ENCODE data around the gene CALHM2. TPM values are rescaled to one million over a fixed set of nuclear protein-coding genes. Genes with fewer than 3 reads are reported as not detected.

CALHM2 gene
- total and polyA plus RNA-seq, 2 of the 4 experiments (the other 2 are of a cell fraction), result 2.5 to 7.9 TPM

DNA sequence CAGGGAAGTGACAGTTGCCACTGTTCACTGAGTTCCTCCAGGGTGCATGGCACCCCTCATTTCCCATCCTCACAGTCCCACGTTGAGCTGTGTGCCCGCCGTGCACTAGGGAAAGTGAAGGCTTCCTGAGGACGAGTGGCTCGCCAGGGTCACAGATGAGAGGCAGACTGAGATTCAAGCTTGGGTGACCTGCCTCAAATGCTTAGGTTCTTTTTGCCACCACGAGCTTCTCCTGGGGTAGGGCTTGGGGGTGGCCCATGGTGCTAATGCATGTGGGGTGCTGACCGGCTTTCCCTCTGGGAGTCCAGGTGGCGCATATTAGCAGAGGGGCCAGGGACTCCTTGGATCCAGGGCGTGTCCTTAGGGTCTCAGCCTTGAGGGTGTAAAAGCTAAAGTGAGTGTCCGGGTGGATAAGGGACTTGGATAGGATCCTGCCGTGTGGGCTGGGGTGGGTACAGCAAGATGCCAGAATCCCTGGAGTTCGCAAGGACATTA is 1.9 kb downstream of the CALHM2 start:
- in situ Hi-C loops (cut with MboI; ENCODE audit: low sequenced_read_pairs), result no loop called here
- Histone ChIP-seq H2BK15ac (ENCODE audit: low read depth, low read length) (no peak overlapping the region), H3K79me1 (ENCODE audit: low read depth in 1 of 2, low read length in 2 of 2) (peaks cover 0 to 34% of the 10 kb centered on the region in 2 experiments; a peak in 1 of 4 replicates), H4K20me1 (ENCODE audit: insufficient read depth, low read length) (peaks cover 10% of the 10 kb centered on the region; the same call in 1 of the 2 replicates), H3K36me3 (ENCODE audit: control insufficient read depth, insufficient read depth, low read length) (peaks cover 28% of the 10 kb centered on the region), H3K4me2 (ENCODE audit: low read depth, low read length) (no peak overlapping the region), H2BK20ac (ENCODE audit: low read depth, low read length) (no peak overlapping the region), H3K14ac (replicated peaks; ENCODE audit: low read depth, low read length) (no peak overlapping the region), H4K8ac (ENCODE audit: low read depth in 2 of 2, low read length in 2 of 2) (no peak overlapping the region; a peak in 1 of 4 replicates), H3K27me3 (ENCODE audit: control insufficient read depth, insufficient read depth, low read length) (no peaks in the 10 kb centered on the region), H2AK9ac (replicated peaks; ENCODE audit: low read depth, low read length, poor library complexity) (no peak overlapping the region), H3K18ac (ENCODE audit: low read depth, low read length) (no peak overlapping the region), H3K9me1 (ENCODE audit: insufficient read depth, low read length) (peaks cover 10% of the 10 kb centered on the region), H3K23ac (ENCODE audit: low read depth, low read length) (0 out of 2 replicates have a peak overlapping the region, but pooled peaks have one; percentile 23), H3K4ac (ENCODE audit: low read depth, low read length) (no peak overlapping the region; the same call in 1 of the 2 replicates), H2BK5ac (ENCODE audit: low read depth, low read length, poor library complexity, severe bottlenecking) (no peak overlapping the region), H3K9me3 (ENCODE audit: control insufficient read depth, insufficient read depth, low read length) (no peaks in the 10 kb centered on the region), H3K4me3 (ENCODE audit: insufficient read depth, low read depth, low read length) (no peak overlapping the region), H2AK5ac (ENCODE audit: low read depth, low read length) (no peak overlapping the region), H4K91ac (ENCODE audit: insufficient read depth, low read depth, low read length) (no peak overlapping the region), H3K9ac (ENCODE audit: low read depth, low read length) (no peak overlapping the region), H3K56ac (ENCODE audit: extremely low read depth, insufficient read depth, low read length) (no peak overlapping the region), H2BK120ac (ENCODE audit: low read depth, low read length) (no peak overlapping the region), H3K27ac (ENCODE audit: insufficient read depth, low read length) (no peak overlapping the region), H4K5ac (ENCODE audit: low read depth, low read length) (no peak overlapping the region), H2AFZ (replicated peaks; ENCODE audit: low read length, poor library complexity) (peak overlapping the region; percentile 2), H3K4me1 (ENCODE audit: control insufficient read depth, insufficient read depth, low read length) (peaks cover 11% of the 10 kb centered on the region; the same call in 1 of the 2 replicates)
- POLR2A ChIA-PET (ENCODE audit: unreplicated experiment), result no interaction called here
- ATAC-seq (ENCODE audit: low read depth) (no peak), DNase-seq (no peak)
- 96% methylated on average over 5 of the region's 12 CpGs; no CpG with 5 or more reads in 1 of the 2 experiments for WGBS, 2 experiments (ENCODE audit: extremely low coverage in 2 of 2, insufficient read length in 1 of 2)
- intact Hi-C loops (cut with micrococcal nuclease), result no loop called here
- no TSS peak for BruUV-seq (replicated peaks)
- TF ChIP-seq NFE2L2 (IDR thresholded peaks at IDR 0.05; ENCODE audit: low read depth, low read length) (no peak), MAZ (IDR thresholded peaks at IDR 0.05; ENCODE audit: borderline replicate concordance, low read depth, low read length) (no peak), CHD1 (IDR thresholded peaks at IDR 0.05; ENCODE audit: low read depth, low read length) (no peak), MXI1 (IDR thresholded peaks at IDR 0.05; ENCODE audit: borderline replicate concordance, low read depth, low read length) (no peak), FOS (IDR thresholded peaks at IDR 0.05; ENCODE audit: low read depth, low read length) (no peak), POLR2A (IDR thresholded peaks at IDR 0.05; ENCODE audit: low read depth, low read length) (no peak), SMC3 (IDR thresholded peaks at IDR 0.05; ENCODE audit: low read depth, low read length) (no peak), RCOR1 (IDR thresholded peaks at IDR 0.05; ENCODE audit: insufficient replicate concordance, low read length) (no peak), RFX5 (IDR thresholded peaks at IDR 0.05; ENCODE audit: low read depth, low read length) (no peak), MAFK (IDR thresholded peaks at IDR 0.05; ENCODE audit: low read depth, low read length) (no peak), CEBPB (IDR thresholded peaks at IDR 0.05; ENCODE audit: low read depth, low read length) (no peak), RAD21 (IDR thresholded peaks at IDR 0.05; ENCODE audit: low read length) (no peak), BHLHE40 (IDR thresholded peaks at IDR 0.05; ENCODE audit: low read depth, low read length) (no peak)
- TF ChIP-seq, protein P1, sequence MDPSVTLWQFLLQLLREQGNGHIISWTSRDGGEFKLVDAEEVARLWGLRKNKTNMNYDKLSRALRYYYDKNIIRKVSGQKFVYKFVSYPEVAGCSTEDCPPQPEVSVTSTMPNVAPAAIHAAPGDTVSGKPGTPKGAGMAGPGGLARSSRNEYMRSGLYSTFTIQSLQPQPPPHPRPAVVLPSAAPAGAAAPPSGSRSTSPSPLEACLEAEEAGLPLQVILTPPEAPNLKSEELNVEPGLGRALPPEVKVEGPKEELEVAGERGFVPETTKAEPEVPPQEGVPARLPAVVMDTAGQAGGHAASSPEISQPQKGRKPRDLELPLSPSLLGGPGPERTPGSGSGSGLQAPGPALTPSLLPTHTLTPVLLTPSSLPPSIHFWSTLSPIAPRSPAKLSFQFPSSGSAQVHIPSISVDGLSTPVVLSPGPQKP (IDR thresholded peaks at IDR 0.05; ENCODE audit: borderline replicate concordance, low read depth, low read length), result no peak
- TF ChIP-seq, protein P2, sequence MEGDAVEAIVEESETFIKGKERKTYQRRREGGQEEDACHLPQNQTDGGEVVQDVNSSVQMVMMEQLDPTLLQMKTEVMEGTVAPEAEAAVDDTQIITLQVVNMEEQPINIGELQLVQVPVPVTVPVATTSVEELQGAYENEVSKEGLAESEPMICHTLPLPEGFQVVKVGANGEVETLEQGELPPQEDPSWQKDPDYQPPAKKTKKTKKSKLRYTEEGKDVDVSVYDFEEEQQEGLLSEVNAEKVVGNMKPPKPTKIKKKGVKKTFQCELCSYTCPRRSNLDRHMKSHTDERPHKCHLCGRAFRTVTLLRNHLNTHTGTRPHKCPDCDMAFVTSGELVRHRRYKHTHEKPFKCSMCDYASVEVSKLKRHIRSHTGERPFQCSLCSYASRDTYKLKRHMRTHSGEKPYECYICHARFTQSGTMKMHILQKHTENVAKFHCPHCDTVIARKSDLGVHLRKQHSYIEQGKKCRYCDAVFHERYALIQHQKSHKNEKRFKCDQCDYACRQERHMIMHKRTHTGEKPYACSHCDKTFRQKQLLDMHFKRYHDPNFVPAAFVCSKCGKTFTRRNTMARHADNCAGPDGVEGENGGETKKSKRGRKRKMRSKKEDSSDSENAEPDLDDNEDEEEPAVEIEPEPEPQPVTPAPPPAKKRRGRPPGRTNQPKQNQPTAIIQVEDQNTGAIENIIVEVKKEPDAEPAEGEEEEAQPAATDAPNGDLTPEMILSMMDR (conservative IDR thresholded peaks at IDR 0.05; ENCODE audit: low read depth, low read length), result no peak
- TF ChIP-seq, protein P3, sequence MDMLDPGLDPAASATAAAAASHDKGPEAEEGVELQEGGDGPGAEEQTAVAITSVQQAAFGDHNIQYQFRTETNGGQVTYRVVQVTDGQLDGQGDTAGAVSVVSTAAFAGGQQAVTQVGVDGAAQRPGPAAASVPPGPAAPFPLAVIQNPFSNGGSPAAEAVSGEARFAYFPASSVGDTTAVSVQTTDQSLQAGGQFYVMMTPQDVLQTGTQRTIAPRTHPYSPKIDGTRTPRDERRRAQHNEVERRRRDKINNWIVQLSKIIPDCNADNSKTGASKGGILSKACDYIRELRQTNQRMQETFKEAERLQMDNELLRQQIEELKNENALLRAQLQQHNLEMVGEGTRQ (IDR thresholded peaks at IDR 0.05; ENCODE audit: low read depth, low read length), result no peak
- CTCF ChIA-PET, result no interaction called here
- dilution Hi-C loops (cut with HindIII; ENCODE audit: low sequenced_read_pairs, unreplicated experiment), result no loop called here
